Gastroesophageal sphincter (tissue), 3 donors: ENCODE measurements around the gene EIF3J.

Experiments
- CTCF ChIP-seq, 4 experiments: fragments of 200-600 bp in 2 of 4; fragments of 450-650 bp in 2 of 4; sonication (generic) in 1 of 4; IDR thresholded peaks; one replicate each; pipeline ENCODE4 v1.5.1; 2017 to 2019; ENCODE audit warnings: antibody characterized with exemption in 4 of 4, mild to moderate bottlenecking in 2 of 4, moderate library complexity in 2 of 4
- POLR2A ChIP-seq, 2 donors: fragments of 450-650 bp; IDR thresholded peaks; one replicate each; pipeline ENCODE4 v1.6.1; 2017; ENCODE audit warnings: antibody characterized with exemption in 2 of 2, mild to moderate bottlenecking in 2 of 2, moderate library complexity in 1 of 2

- TF ChIP-seq CTCF (IDR thresholded peaks at IDR 0.05) = no peak
- no peak for TF ChIP-seq POLR2A (IDR thresholded peaks at IDR 0.05)
These were observed 13.8 kb downstream of the EIF3J start for GRCh38 chr15:44550734-44551133.
